NCI-H2196 (cell line): ENCODE measurements around the gene LATS1.
"Not testable (repeated sequence)": the region's sequence is repeated elsewhere in the genome, so short reads cannot be mapped to it uniquely, and the experiment has no call there.

ENCODE experiments used
- DNase-seq: peaks from one replicate; lab custom pipeline; 2025; ENCODE audit not compliant: unreplicated experiment; lab: John Stamatoyannopoulos, UW

Gene LATS1

DNA sequence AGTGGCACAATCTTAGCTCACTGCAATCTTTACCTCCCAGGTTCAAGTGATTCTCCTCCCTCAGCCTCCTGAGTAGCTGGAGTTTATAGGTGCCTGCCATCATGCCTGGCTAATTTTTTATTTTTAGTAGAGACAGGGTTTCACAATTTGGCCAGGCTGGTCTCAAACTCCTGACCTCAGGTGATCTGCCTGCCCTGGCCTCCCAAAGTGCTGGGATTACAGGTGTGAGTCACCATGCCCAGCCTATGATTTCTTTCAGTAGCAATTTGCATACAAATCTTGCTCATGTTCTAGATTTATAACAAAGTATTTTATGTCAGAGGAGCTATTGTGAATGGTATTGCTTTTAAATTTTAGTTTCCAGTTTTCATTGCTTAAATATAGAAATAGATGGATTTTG lies 45.6 kb downstream of the LATS1 start:
- DNase-seq = not testable (repeated sequence)

- no peak for DNase-seq
These were observed 57.9 kb downstream of the LATS1 start for GRCh38 chr6:149660028-149660427.

DNA sequence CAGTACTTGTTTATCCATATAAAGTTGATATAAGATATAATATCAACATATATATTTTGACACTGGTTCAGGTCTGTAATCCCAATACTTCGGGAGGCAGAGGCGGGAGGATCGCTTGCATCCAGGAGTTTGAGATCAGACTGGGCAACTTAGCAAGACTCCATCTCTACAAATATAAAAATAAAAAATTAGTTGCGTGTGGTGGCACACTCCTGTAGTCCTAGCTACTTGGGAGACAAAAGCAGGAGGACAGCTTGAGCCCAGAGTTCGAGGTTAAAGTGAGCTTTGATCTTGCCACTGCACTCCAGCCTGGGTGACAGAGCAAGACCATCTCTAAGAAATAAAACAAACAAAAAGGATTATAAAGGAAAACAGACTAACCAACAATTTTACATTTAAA lies 60.5 kb downstream of the LATS1 start:
- DNase-seq = no peak

- DNase-seq = no peak
These were observed 66.8 kb downstream of the LATS1 start for GRCh38 chr6:149651056-149651455.

DNA sequence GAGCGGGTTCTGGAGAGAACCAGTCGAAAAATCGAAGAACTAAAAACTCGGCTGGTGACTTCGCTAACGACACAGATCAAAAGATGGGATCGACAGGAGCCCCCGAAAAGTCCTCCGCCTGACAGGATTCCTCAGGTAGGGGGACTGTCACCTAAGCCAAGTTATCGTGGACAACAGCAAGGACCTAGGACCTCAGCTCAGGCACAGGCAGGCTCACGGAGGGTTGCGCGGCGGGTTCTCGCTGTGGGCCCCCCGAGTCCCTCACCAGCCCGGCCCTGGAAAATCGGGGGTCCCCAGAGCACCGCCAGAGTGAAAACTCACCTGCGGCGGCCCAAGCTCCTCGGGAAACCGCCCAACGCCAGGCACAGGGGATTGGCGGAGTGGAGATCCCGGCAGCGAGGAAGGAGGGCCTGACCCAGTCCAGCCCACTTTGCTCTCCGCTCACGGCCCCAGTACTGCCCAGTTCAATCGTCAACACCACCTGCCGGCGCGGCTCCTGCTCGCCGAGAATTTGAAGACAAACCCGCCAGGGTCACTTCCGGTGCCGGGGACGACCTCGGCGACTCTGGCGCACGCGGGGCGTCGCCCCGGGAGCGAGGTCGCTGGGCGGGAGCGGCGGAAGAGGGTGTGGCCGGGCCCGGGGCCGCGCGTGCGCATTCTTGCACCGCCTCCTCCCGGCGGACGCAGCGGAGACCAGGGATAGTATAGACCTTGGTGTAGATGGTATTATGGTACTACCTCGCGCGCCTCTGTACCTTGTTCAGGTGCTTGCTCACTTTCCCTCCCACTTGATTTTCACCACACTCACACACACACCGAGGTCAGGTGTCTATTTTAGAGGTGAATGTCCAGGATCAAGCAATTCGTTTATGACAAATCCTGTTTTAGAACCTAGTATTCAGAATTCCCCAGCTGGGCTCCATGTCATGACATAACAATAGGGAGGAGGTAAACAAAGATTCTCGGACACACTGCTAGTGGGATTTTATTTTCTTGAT lies 69.5 kb downstream of the LATS1 start, which contains the start of gene KATNA1:
Gene KATNA1 (minus strand): TSS at position 567 of the 998 bp plus-strand sequence. CDS start 10,167 bp downstream, outside the sequence.
- DNase-seq = peak; percentile 94

GRCh38 chr6:149646599-149646998 lies 71.3 kb downstream of the LATS1 start:
- no peak for DNase-seq

- DNase-seq = no peak
These were observed 74.9 kb downstream of the LATS1 start for GRCh38 chr6:149642829-149643580.

GRCh38 chr6:149636124-149636523 lies 81.8 kb downstream of the LATS1 start:
- DNase-seq = no peak

DNA sequence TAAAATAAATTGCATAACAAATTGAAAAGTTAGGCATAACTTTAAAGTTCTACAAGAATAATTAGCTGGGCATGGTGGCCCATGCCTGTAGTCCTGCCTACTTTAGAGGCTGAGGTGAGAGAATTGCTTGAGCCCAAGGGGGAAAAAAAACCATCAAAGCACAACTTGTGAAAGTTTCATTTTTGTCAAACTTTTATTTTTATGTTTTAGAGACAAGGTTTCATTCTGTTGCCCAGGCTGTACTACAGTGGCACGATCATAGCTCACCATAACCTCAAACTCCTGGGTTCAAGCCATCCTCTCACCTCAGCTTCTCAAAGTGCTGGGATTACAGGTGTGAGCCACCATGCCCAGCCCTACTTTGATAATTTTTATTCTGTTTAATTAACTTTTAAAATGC lies 83.6 kb downstream of the LATS1 start:
- DNase-seq = no peak

DNA sequence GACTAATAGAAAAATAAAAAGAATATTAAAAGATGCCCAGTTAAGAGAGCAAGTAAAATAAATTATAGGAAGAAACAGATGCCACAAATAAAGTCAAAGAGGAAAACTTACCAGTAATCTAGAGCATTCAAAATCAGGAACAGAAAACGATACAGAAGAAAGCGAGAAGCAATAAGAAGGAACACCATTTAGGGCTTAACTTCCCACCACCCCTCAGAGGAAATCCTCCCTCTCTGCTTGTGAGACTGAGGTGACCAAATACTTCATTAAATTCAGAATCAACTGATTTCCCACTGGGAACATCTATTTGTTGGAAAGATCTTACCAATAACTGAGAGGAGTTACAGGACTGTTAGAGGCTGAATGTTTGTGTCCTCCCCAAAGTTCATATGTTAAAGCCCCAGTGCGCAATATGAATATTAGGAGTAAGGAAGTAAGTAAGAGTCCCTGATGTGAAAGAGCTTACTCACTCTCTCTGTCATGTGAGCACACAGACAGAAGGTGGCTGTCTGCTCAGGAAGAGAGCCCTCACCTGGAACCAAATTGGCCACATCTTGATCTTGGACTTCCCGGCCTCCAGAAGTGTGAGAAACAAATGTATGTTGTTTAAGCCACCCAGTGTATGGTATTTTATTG lies 88.9 kb downstream of the LATS1 start:
- DNase-seq = no peak

DNA sequence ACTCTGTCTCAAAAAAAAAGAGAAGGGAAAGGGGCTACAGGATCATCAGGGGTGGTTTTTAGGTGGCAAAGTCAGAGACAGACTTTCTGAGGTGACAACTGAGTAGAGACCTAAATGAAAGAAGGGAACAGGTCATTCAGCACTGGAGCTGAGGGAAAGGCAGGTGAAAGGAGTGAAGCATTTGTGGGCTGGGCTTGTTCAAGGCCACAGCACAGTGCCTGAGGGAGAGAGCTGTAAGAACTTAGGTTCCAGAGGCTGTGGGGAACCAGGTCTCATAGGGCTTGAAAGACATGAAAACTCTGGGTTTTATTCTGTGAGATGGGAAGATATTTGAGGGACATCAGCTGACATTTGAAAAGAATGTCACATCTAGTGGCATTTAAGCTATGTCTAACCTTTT lies 90.2 kb downstream of the LATS1 start:
- DNase-seq = no peak

DNA sequence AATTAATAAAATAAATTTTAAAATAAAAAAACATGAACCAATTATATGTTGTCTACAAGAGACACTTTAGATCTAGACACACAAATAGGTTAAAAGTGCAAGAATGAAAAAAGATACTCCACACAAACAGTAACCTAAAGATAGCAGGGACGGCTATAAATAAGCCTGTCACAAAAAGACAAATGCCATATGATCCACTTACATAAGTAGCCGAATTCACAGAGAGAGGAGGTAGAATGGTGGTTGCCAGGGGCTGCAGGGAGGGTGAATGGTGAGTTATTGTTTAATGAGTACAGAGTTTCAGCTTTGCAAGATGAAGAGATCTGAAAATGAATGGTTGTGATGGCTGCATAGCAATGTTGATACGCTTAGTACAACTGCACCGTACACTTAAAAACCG lies 102.1 kb downstream of the LATS1 start:
- DNase-seq = no peak

DNA sequence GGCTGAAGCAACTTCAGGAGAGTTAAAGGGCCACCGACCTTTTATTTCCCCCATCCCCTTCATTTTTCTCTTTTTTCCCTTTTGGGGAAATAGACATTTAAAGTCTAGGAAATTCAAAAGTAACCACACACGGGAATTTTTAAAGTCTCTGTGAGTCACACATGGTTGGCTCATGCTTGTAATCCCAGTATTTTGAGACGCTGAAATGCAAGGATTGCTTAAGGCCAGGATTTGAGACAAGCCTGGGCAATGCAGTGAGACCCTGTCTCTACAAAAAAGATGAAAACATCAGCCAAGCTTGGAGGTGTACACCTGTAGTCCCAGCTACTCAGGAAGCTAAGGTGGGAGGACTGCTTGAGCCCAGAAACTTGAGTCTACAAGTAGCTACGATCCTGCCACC lies 103.6 kb downstream of the LATS1 start:
- no peak for DNase-seq

DNA sequence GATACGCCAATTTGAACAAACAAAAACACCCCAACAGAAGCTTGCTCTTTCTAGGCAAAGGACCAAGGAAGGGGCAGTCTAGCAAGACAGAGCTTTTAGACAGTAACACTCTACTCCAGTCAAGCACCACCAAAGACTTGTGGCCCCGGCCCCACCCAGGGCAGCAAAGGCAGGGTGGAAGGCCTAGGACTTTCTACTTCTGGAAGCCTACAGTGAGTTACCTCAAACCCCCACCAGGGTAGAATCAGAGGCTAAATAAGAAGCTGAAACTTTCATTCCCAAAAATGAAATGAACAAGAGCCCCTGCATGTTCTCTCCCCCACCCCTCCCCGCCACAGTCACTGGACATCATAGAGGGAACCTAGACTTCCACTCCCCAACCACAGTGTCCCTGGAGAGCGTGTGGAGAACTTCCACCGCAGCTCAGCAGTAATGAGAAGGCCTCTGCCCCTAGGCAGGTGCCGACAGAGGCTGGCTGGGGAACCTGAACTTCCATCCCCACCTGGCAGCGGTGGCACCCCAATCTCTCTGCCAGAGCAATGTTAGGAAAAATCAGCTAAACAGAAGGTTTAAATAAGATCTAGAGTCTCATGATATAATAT lies 109.4 kb downstream of the LATS1 start:
- DNase-seq = no peak
